HL-60 (cell line): ENCODE measurements around the gene TMEM273.

Experiments
- CTCF ChIP-seq: IDR thresholded peaks from one replicate; pipeline ENCODE4 v1.5.1; 2011; ENCODE audit warnings: low read length, control low read depth, inconsistent platforms; ENCODE audit not compliant: insufficient read depth
- POLR2AphosphoS5 ChIP-seq: IDR thresholded peaks from 2 replicates; pipeline ENCODE4 v1.6.1; 2012; ENCODE audit warnings: low read depth

GRCh38 chr10:49183596-49184542 lies 4.3 kb downstream of the TMEM273 start:
- TF ChIP-seq CTCF (no peak), POLR2AphosphoS5 (no peak)
